GM10248 (cell line): Measurements from ENCODE around the gene YTHDF1.
"Not testable (repeated sequence)": the region's sequence is repeated elsewhere in the genome, so short reads cannot be mapped to it uniquely, and the experiment has no call there.

ENCODE experiments used
- CTCF ChIA-PET: fragments of 300-600 bp; sonication (Branson Sonifier 250); formaldehyde crosslinking; extraction: SDS; loops from one replicate; lab custom pipeline; 2021; ENCODE audit warnings: antibody characterized with exemption; lab: Yijun Ruan, JAX
- POLR2A ChIA-PET: fragments of 350-650 bp; sonication (Branson Sonifier 250); formaldehyde crosslinking; extraction: SDS; loops from one replicate; lab custom pipeline; 2020; ENCODE audit warnings: antibody characterized with exemption; lab: Yijun Ruan, JAX
- DNase-seq: peaks from one replicate; pipeline ENCODE4 v3.0.0; 2012; ENCODE audit errors: extremely low spot score
- CTCF ChIP-seq: IDR thresholded peaks from 2 replicates; pipeline ENCODE4 v1.5.1; 2012; ENCODE audit warnings: mild to moderate bottlenecking, low read depth; ENCODE audit errors: extremely low read depth, missing control alignments, control extremely low read depth

Gene YTHDF1

GRCh38 chr20:63162206-63162795 is 53.6 kb downstream of the YTHDF1 start:
- ChIA-PET POLR2A (no interaction called here), CTCF (no interaction called here)
- DNase-seq: no peak
- TF ChIP-seq CTCF: no peak

- TF ChIP-seq CTCF: no peak
- ChIA-PET POLR2A (no interaction called here), CTCF (no interaction called here)
- no peak for DNase-seq
These were observed 54.7 kb downstream of the YTHDF1 start for GRCh38 chr20:63161176-63161651.

GRCh38 chr20:63160641-63161175 is 55.2 kb downstream of the YTHDF1 start:
- CTCF ChIA-PET: no interaction called here
- no peak for TF ChIP-seq CTCF

GRCh38 chr20:63159826-63160640 is 55.9 kb downstream of the YTHDF1 start:
- no peak for DNase-seq
- POLR2A ChIA-PET: no interaction called here
- no peak for TF ChIP-seq CTCF
- CTCF ChIA-PET: no interaction called here

More at GRCh38 chr20:63160641-63161175, 55.2 kb downstream of the YTHDF1 start:
- no peak for DNase-seq
- POLR2A ChIA-PET: no interaction called here

- DNase-seq, CTCF ChIA-PET, POLR2A ChIA-PET: not testable (repeated sequence)
These were observed 56.7 kb downstream of the YTHDF1 start for GRCh38 chr20:63159251-63159650.

GRCh38 chr20:63158845-63159244 is 57.1 kb downstream of the YTHDF1 start:
- no peak for TF ChIP-seq CTCF
- no peak for DNase-seq

GRCh38 chr20:63158352-63158751 is 57.6 kb downstream of the YTHDF1 start:
- POLR2A ChIA-PET: no interaction called here
- CTCF ChIA-PET: no interaction called here
- no peak for DNase-seq
- TF ChIP-seq CTCF: no peak

More at GRCh38 chr20:63158845-63159244, 57.1 kb downstream of the YTHDF1 start:
- ChIA-PET CTCF (no interaction called here), POLR2A (no interaction called here)

GRCh38 chr20:63157431-63157830 is 58.5 kb downstream of the YTHDF1 start:
- POLR2A ChIA-PET, DNase-seq, CTCF ChIA-PET: not testable (repeated sequence)
